Stimulated activated CD4-positive, alpha-beta T cell treated with anti-CD3 and anti-CD28 coated beads, Interleukin-4, amount 100 ng/mL, for 4 hours (primary cell): ENCODE measurements around the gene EMC6.

Experiments
- DNase-seq, 2 experiments: peaks; one replicate each; pipeline ENCODE4 v3.0.0-alpha.2; 2020

EMC6 gene

DNA sequence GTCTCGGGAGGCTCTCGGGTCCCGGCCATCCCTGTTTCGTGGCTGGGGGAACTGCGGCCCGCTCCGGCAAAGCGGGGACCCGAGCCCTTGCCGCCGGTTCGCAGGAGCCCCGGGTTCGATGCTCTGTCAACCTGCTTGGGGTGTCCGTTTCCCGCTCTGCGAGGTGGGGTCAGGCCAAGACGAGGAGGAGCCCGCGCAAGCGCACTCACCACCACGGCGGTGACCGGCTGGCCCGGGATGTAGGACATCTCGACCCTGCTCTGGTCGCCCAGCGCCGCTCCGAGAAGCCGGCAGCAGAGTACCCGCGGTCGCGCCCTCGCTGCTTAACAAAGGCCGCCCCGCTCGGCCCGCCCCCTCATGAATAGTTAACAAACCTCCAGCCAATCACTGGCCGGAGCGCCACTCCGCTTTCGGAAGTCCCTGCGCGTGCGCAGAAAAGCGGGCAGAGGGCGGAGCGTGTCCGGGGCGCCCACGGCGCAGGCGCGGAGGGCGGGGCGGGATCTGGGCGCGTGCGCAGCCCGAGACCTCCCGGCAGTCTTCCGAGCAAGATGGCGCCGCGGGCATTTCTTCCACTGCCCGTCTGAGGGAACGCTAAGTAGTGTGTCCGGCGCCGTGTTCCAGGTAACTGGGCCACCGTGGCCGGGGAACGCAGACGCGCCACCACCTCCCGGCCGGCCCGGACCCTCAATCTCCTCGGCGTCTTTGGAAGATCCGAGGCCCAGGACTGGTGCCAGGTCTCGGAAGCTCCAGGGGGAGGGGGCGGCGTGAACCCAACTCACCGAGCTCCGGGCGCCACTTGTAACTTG is at the start of gene EMC6, which contains the start of gene TAX1BP3:
EMC6 (plus strand) TSS at position 534 of the 806 bp plus-strand sequence. CDS start 335 bp downstream, outside the sequence.
TAX1BP3 (minus strand) TSS at position 300 of the 806 bp plus-strand sequence; CDS start at position 248, 52 bp downstream.
- DNase-seq: peak; percentile 97 to 99

DNA sequence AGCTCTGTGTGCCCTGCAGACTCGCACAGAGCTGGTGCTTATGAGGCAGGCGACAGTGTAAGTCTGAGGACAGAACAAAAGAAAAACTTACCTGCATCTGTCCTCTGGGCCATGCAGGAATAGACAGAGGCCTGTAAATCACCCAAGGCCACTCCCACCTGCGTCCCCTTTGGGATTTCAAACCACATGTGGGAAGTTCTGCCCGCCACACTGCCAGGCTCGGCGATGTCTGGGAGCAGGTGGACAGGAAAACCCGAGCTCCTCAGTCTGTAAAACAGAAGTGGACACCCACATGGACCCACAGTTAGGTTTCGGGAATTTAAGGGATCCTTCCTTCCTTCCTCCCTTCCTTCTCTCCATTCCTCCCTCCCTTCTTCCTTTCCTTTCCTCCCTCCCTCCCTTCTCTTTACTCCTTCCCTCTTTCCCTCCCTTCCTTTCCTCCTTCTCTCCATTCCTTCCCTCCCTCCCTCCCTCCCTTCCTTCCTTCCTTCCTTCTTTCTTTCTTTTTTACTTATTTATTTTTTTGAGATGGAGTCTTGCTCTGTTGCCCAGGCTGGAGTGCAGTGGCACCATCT is 47.4 kb upstream of the EMC6 start:
- DNase-seq: no peak

GRCh38 chr17:3622977-3623594 is 45.5 kb upstream of the EMC6 start:
- no peak for DNase-seq

DNA sequence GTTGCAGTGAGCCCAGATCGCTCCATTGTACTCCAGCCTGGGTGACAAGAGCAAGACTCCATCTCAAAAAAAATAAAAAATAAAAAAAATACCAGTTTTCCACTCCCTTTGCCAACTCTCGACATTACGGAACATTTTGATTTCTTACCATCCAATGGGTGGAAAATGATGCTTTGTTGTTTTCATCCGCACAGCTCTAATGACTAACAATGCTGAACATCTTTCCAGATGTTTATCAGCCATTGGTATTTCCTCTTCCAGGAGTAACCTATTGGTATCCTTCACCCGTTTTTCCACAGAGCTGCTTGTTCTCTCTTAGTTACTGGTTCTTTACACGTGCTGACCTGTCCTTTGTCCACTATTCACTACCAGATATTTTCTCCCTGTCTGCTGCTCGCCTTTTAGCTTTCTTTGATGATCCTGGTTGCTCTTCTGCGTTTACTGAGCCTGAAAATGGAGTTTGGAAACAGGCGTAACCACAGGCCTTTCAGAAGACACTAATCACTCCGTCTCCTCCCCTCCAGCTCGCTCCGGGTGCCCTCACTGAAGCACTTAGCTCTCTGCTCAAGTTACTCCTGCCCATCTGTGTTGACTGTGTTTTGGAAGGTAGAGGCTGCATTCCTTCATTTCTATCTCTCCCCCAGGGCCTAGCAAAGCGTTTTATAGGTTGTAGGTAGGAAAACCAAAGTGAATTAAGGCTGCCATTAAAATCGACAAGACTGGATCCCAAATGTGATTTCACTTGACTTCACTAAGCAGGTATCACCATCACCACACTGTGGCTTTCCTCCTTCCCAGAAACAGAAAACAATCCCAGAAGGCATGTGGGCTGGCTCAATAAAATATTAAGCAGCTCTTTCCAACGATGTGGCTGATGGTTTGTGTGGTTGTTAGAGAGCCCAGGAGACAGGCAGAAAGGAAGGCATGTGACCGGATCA is 41.5 kb upstream of the EMC6 start:
- no peak for DNase-seq

DNA sequence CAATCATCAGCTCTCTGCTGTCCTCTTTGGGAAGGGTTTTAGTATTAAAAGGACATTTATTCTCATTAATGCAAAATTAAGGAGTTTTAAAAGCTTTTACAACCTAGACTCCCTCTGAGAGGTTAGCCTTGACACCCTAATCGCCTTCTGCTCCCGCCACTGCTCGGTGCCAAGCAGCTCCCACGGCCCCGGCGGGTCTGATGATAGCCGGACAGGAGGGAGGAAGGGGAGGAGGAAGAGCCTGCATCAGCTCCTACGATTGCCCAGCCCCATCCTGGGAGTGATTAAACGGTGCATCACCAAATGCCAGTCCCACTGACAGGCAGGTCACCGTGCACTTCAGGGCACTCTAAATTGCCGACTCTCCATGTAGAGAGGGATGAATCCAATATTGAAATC is 40.8 kb upstream of the EMC6 start:
- no peak for DNase-seq

- no peak for DNase-seq
Observed at GRCh38 chr17:3630781-3631180, 37.8 kb upstream of the EMC6 start.

GRCh38 chr17:3632287-3632686 is 36.3 kb upstream of the EMC6 start:
- DNase-seq: no peak

DNA sequence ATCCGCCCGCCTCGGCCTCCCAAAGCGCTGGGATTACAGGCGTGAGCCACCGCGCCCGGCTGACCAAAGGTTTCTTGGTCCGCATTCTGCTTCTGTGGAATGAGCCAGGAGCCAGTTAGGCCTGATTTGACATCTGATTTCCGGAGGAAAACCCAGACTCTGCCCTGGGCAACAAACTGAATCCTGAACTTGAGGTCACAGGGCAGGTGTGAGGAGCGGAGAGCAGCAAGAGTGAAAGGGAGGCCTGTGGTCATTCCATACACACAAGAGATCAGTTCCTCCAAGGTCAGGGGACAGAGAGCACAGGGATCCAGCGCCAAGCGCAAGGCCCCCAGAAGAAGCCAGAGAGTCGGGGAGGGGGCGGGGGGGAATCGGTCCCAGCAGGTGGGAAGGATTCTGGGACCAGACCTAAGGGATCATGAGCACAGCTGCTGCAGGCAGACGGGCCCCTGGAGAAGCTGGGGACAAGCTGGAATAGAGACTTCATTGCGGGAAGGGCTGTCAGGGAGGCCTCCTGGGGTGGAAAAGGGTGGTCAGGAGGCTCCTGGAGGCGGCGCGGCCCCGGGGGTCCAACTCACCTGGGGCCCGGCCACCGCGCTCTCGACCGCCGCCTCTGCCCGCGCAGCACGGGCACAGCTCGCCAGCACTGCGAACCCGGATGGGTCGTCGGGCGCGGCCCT is 33.0 kb upstream of the EMC6 start:
- no peak for DNase-seq

DNA sequence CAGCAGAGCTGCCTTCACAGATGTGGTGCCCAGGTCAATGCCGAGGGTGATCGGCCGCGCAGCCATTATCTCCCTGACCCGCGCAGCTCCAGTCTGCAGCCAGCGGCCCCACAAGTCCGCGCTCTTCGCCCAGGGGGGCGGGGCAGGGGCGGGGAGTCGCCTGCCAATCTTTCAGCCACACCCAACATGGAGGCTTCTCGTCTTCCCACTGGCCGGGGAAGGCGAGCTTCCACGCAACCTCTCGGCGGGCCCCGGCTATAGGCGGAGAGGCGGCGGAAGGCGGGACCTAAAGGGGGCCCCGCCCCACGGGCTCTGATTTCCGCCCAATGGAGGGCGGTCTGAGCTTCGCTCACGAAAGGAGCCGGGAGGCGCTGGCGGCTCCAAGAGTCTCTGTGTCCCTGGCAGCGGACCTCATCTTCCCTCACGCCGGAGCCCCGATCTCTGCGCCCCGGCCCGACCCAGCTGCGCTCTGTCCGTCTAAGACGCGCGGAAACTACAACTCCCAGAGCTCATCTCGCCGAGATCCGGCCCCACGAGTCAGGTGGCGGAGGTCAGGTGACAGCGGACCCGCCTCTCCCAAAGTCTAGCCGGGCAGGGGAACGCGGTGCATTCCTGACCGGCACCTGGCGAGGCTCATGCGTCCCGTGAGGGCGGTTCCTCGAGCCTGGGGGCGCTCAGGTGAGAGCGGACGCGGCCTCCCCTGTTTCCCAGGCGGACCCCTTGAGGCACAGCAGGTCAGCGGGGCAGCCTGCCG is 32.3 kb upstream of the EMC6 start, which contains the start of the genes CTNS and SHPK:
CTNS (plus strand) TSS at position 607 of the 754 bp plus-strand sequence. CDS start 3,447 bp downstream, outside the sequence.
SHPK (minus strand) TSS at position 97 of the 754 bp plus-strand sequence; CDS start at position 66, 31 bp downstream.
- DNase-seq: peak; percentile 91 to 94

GRCh38 chr17:3636908-3637373 is 31.7 kb upstream of the EMC6 start:
- peak in 1 of 2 experiments; percentile 5 for DNase-seq

DNA sequence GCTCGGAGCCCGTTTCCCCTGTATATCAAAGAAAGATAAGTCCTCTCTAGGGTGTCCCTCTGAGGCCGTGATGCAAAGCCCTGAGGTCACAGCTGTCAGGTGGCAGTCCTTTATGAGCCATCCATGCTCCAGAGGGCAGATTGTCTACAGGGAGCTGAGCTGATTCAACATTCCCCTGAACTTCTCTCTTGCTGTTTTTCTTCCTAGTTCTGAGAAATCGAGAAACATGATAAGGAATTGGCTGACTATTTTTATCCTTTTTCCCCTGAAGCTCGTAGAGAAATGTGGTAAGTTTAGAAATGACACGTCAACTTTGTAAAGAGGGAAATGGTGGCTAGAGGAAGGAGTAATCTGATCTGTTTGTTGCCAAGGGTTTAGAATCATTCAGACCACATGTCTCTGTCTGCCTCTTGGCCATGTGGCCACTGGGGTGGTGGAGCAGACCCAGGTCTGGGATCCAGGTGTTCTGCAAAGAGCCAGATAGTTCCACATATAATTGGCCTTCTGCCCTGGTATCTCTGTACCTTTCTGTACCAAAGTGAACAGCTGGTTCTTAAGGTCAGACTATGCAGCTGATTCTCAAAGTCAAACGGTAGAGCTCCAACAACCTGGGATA is 28.5 kb upstream of the EMC6 start:
- no peak for DNase-seq

DNA sequence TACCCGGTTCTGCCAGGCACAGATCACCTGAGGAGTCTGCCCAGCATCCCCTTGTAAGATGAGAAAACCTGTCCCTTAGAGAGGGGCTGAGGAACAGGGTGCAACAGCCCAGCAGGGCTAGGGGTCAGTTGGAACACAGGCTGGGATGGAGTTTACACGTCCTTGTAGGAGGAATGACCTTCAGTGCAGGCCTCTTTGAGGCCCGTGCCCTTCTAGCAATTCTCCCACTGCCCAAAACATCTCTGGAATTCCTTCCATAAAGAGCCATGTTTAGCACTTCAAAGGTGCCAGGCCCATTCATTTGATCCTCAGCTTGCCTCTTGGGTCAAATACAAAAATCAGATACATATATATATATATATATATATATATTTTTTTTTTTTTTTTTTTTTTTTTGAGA is 27.6 kb upstream of the EMC6 start:
- no peak for DNase-seq

DNA sequence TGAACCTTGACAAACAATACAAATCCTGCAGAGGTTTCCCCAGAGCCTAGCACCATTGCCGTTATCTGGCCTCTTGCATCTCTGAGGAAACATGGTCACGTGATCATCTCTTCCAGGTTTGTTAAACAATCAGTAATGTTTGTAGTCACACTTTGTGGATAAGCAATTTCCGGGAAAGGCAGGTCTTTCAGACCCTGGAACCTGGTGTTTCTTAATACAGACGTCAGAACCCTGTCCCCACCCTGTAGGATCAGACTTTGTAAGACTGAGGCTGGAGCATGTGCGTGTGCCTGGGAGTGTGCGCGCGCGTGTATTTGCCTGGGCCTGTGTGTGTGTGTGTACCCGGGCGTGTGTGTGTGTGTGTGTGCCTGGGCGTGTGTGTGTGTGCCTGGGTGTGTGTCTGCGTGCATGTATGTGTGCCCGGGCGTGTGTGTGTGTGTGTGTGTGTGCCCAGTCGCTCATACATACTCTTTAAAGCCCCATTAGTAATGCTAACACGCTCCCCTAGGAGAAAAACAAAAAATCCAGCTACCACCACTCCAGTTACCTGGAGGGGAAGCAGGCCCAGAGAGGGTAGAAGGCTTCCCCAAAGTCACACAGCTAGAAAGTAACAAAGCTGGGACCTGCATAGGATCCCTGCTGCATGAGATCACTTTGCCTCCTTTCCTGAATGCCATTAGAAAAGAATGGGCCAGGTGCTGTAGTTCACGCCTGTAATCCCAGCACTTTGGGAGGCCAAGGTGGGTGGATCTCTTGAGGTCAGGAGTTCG is 26.7 kb upstream of the EMC6 start:
- DNase-seq: no peak

- no peak for DNase-seq
Observed at GRCh38 chr17:3643889-3644349, 24.7 kb upstream of the EMC6 start.

DNA sequence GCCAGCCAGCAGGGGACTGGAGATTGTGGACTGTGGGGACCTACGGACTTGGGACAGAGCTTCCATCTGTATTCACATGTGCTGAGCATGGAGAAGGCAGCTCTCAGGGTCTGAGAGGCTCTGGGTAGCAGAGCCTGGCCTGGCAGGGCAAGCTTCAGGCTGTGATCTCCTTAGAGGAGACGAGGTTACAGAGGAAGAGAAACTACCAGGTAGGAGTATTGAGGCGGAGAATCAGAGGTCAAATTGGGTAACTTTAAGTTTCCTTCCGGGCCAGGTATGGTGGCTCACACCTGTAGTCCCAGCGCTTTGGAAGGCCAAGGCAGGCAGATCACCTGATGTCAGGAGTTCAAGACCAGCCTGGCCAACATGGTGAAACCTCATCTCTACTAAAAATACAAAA is 23.3 kb upstream of the EMC6 start:
- no peak for DNase-seq

DNA sequence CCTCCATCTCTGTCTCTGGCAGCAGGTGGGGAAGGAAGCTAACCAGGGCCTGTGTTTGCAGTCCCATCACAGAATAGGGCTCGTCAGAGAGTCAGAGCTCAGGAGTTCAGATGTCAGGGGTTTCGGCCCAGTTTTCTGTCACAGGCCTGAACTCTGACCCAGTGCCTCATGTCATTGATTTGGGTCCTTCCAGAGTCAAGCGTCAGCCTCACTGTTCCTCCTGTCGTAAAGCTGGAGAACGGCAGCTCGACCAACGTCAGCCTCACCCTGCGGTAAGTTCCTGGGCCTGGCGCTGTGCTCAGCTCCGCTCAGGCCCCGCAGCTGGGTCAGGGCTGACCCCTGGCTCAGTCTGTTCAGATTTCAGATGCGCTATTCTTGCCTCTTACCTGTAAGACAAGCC is 21.4 kb upstream of the EMC6 start:
- no peak for DNase-seq

DNA sequence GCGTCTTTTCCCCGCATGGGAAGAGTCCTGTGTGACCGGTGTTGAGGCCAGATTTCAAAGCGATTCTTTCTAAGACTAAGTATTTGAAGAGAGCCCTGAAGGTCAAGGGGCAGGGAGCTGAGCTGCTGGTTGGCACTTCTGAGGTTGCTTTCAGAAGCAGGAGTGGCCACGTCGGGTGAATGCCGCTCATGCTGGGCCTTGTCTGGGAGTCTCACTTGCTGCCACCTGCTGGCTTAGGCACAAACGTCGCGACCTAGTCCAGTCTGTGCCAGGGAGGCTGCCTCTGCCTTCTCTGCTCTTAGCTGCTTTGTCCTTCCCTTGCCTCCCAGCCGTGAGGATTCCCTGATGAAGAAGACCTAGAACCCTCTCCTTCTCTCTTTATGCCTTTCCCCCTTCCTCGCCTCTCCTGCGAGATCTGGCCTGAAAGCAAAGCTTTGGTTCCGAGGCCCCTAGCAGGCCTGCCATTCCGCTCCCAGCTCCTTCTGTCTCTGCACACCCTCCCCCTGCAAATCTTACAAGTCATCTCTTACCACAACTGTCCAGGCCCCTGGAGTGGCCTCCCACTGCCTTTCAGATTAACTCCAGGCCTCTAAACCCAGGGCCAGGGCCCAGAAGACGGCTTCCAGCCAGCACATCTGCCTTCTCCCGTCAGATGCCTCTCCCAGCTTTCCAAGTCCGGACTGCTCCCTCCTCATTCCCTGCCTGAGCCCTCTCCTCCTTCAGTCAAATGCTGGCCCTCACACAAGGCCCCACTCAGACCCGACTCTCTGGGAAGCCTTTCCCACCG is 20.6 kb upstream of the EMC6 start:
- DNase-seq: peak; percentile 21 to 36

GRCh38 chr17:3655766-3656165 is 12.8 kb upstream of the EMC6 start:
- DNase-seq: no peak

DNA sequence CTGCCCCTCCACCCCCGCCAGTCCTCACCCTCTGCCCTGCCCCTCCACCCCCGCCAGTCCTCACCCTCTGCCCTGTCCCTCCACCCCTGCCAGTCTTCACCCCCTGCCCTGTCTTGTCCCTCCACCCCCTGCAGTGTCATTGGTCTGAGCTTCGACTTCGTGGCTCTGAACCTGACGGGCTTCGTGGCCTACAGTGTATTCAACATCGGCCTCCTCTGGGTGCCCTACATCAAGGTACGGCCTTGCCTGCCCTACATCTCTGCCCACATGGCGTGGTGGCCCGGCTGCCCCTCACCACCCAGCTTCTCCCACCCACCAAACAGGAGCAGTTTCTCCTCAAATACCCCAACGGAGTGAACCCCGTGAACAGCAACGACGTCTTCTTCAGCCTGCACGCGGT is 12.3 kb upstream of the EMC6 start:
- DNase-seq: no peak
